LNCaP clone FGC (cell line): ENCODE data around the gene RAPH1.
"Not testable (repeated sequence)": the region's sequence is repeated elsewhere in the genome, so short reads cannot be mapped to it uniquely, and the experiment has no call there.

ENCODE experiments used
- DNase-seq: peaks from one replicate; pipeline ENCODE4 v3.0.0-alpha.2; 2011; ENCODE audit warnings: low read depth
- H3K4me3 ChIP-seq: 2 replicates; pipeline ENCODE4 v1.5.1; 2011; ENCODE audit warnings: mild to moderate bottlenecking, low read depth, low read length, control low read depth
- TF ChIP-seq, protein P1 (sequence below): IDR thresholded peaks from 2 replicates; pipeline ENCODE4 v1.5.1; 2012; ENCODE audit warnings: mild to moderate bottlenecking; ENCODE audit not compliant: control insufficient read depth, insufficient read depth; ENCODE audit errors: extremely low read depth

Gene RAPH1

DNA sequence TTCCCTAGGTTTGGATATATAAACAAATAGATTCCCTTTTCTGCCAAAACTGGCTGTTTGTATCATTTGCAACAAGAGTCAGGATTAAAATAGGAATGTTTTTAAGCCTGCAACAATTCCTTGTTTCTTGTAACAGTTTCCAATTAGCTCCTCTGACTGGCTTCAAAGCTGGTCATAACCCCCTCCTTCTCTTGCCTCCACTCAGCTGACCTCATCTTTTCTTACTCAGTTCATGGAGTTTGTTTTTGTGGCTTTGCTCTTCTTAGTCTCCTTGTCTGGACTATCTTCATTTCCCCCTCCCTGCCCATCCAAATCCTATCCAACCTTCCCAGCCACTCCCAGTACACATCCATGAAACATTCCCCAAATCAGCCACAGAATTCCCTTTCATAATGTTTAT is 14.3 kb upstream of the RAPH1 start:
- no peak for DNase-seq
- TF ChIP-seq, protein P1, sequence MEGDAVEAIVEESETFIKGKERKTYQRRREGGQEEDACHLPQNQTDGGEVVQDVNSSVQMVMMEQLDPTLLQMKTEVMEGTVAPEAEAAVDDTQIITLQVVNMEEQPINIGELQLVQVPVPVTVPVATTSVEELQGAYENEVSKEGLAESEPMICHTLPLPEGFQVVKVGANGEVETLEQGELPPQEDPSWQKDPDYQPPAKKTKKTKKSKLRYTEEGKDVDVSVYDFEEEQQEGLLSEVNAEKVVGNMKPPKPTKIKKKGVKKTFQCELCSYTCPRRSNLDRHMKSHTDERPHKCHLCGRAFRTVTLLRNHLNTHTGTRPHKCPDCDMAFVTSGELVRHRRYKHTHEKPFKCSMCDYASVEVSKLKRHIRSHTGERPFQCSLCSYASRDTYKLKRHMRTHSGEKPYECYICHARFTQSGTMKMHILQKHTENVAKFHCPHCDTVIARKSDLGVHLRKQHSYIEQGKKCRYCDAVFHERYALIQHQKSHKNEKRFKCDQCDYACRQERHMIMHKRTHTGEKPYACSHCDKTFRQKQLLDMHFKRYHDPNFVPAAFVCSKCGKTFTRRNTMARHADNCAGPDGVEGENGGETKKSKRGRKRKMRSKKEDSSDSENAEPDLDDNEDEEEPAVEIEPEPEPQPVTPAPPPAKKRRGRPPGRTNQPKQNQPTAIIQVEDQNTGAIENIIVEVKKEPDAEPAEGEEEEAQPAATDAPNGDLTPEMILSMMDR: no peak
- no peak overlapping the region for H3K4me3 ChIP-seq

DNA sequence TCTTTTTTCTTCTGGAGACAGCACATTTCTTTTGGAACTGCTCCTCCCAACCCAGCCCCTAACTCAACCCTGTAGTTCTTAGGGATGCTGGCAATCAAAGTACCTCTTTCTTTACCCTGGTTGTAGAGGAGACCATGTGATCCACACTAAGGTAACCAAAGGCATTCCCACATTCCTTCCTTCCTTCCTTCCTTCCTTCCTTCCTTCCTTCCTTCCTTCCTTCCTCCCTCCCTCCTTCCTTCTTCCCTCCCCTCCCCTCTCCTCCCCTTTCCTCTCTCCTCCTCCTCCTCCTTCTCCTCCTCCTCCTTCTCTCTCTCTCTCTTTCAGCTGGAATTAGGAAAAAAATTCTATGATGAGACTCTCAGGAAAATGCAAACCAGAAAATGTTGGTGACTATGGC is 13.8 kb upstream of the RAPH1 start:
- no peak for DNase-seq
- no peak overlapping the region for H3K4me3 ChIP-seq
- TF ChIP-seq, protein P1: no peak

DNA sequence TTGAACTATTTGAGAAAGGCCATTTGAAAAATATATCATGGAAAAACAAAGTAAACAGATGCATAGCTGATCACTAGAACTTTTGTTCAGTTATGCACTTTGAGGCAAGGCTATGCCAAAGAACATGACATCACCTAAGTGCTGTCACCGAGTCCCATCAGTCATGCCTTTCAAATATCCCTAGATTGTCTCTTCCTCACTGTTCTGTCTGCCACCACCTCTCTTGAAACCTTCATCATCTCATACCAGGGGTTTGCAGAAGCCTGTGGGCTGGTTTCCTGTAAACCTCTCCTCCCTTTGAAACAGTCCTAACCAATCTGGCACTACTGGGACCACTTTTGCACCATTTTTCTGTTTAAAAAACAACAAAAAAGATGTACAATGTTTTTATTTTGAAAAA is 12.3 kb upstream of the RAPH1 start:
- TF ChIP-seq, protein P1: no peak
- no peak overlapping the region for H3K4me3 ChIP-seq
- DNase-seq: no peak

DNA sequence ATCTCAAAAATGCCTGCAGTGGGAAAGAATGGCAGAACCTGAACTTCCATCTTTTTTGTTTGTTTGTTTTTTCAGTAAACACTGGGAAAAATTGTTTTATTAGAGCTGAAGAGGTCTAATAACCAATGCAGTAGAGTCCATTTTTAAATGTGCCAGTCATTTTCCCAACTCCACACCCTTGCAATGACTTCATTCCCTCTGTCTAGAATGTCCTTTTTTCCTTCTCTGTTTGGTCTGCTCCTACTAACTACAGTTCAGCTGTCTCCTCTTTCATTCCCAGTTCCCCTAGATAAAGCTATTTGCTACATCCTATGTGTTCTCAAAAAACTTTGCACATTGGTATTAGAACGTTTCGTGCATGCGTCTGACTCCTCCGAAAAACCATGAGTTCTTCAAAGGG is 9.3 kb upstream of the RAPH1 start:
- no peak overlapping the region for H3K4me3 ChIP-seq
- TF ChIP-seq, protein P1: no peak
- DNase-seq: no peak

DNA sequence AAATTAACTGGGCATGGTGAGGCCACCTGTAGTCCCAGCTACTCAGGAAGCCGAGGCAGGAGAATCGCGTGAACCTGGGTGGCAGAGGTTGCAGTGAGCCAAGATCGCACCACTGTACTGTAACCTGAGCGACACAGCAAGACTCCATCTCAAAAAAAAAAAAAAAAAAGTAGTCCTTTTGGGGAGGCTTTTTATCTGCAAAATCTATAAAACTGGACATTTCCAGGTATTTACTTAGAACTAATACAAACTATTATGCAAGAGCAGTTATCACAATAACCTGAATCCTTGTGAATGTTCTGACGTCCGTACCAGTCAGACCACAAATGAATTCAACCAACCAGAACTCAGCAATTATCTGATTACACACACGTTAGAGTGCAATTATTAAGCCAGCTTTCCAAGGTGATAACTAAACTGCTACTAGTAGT is 8.8 kb upstream of the RAPH1 start:
- no peak for DNase-seq
- TF ChIP-seq, protein P1: no peak
- no peak overlapping the region for H3K4me3 ChIP-seq

DNA sequence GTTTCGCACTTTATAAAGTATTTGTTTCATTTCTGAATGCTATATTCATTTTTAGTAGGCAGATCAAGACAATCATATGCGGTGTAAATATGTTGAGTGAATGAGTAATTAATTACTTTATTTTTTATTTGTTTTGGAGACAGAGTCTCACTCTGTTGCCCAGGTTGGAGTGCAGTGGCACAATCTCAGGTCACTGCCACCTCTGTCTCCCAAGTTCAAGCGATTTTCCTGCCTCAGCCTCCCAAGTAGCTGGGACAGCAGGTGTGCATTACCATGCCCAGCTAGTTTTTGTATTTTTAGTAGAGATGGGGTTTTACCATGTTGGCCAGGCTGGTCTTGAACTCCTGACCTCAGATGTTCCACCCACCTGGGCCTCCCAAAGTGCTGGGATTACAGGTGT is 5.5 kb upstream of the RAPH1 start:
- H3K4me3 ChIP-seq, DNase-seq: not testable (repeated sequence)

DNA sequence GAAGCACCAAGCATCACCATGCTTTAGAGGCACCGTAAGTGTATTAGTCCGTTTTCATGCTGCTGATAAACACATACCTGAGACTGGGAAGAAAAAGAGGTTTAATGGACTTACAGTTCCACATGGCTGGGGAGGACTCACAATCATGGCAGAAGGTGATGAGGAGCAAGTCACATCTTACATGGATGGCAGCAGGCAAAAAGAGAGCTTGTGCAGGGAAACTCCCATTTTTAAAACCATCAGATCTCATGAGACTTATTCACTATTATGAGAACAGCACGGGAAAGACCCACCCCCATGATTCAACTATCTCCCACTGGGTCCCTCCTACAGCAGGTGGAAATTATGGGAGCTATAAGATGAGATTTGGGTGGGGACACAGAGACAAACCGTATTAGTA is 3.1 kb upstream of the RAPH1 start:
- H3K4me3 ChIP-seq, DNase-seq: not testable (repeated sequence)

DNA sequence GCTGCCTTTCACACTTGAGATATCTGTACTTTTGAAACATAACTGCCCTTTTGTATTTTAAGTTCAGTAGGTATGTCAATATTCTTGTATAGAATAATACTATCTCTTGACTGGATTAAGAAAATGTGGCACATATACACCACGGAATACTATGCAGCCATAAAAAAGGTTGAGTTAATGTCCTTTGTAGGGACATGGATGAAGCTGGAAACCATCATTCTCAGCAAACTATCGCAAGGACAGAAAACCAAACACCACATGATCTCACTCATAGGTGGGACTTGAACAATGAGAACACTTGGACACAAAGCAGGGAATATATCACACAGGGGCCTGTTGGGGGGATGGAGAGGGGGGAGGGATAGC is 1.5 kb upstream of the RAPH1 start:
- not testable (repeated sequence) for H3K4me3 ChIP-seq, DNase-seq
